Activated naive CD8-positive, alpha-beta T cell (primary cell): ENCODE results near the gene CYB5R3.
A peak's percentile ranks its signal among the peaks of the same experiment; 100 is the strongest.
"Not testable (repeated sequence)": the region's sequence is repeated elsewhere in the genome, so short reads cannot be mapped to it uniquely, and the experiment has no call there.

Experiments used
- H3K27ac Mint-ChIP-seq: one replicate; pipeline ENCODE4 v1.8.0; 2021; ENCODE audit warnings: mixed read lengths
- H3K27me3 Mint-ChIP-seq: one replicate; pipeline ENCODE4 v1.8.0; 2021; ENCODE audit warnings: mixed read lengths
- H3K36me3 Mint-ChIP-seq: one replicate; pipeline ENCODE4 v1.8.0; 2021; ENCODE audit warnings: mixed read lengths
- H3K4me1 Mint-ChIP-seq: one replicate; pipeline ENCODE4 v1.8.0; 2021; ENCODE audit warnings: low read depth, mixed read lengths
- H3K4me3 Mint-ChIP-seq: one replicate; pipeline ENCODE4 v1.8.0; 2021; ENCODE audit warnings: mild to moderate bottlenecking, mixed read lengths
- H3K9me3 Mint-ChIP-seq: one replicate; pipeline ENCODE4 v1.8.0; 2021; ENCODE audit warnings: low read depth, mixed read lengths

The CYB5R3 gene

GRCh38 chr22:42625416-42625815, 23.8 kb downstream of the CYB5R3 start:
- Mint-ChIP-seq H3K36me3 (no peaks in the 10 kb centered on the region), H3K27ac (no peak overlapping the region), H3K27me3 (no peaks in the 10 kb centered on the region), H3K4me1 (peaks cover 4% of the 10 kb centered on the region), H3K4me3 (no peak overlapping the region), H3K9me3 (no peaks in the 10 kb centered on the region)

DNA sequence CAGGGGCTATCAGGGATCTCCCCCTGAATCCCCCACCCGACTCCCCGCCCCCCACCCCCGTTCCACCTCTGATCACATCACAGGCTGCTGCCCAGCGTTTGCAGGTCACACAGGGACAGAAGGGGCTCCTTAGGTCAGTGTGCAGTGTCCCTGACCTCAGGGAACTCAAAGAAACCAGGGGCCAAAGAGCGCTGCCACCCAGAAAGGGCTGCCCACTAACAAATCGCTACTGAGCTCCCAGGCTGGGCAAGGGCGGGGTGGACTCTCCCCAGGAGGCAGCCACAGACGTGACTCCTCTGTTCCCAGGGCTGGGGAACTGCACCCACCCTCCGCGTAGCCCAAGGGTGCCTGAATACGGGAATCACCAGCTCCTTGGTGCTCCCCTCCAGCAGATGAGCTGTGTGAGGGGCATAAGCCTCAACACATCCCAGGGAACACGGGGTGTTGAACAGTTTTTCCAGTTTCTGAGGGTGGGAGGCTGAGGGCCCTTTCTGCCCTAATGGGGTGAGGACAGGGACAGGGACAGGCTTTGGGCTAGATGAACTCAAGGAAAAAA, 24.6 kb downstream of the CYB5R3 start:
- Mint-ChIP-seq H3K27ac (no peak overlapping the region), H3K36me3 (no peaks in the 10 kb centered on the region), H3K9me3 (no peaks in the 10 kb centered on the region), H3K4me1 (peaks cover 4% of the 10 kb centered on the region), H3K4me3 (no peak overlapping the region), H3K27me3 (no peaks in the 10 kb centered on the region)

- Mint-ChIP-seq H3K36me3 (no peaks in the 10 kb centered on the region), H3K27me3 (no peaks in the 10 kb centered on the region), H3K9me3 (no peaks in the 10 kb centered on the region), H3K4me3 (no peak overlapping the region), H3K27ac (no peak overlapping the region), H3K4me1 (peaks cover 4% of the 10 kb centered on the region)
Measured at GRCh38 chr22:42623756-42624441, 25.3 kb downstream of the CYB5R3 start.

DNA sequence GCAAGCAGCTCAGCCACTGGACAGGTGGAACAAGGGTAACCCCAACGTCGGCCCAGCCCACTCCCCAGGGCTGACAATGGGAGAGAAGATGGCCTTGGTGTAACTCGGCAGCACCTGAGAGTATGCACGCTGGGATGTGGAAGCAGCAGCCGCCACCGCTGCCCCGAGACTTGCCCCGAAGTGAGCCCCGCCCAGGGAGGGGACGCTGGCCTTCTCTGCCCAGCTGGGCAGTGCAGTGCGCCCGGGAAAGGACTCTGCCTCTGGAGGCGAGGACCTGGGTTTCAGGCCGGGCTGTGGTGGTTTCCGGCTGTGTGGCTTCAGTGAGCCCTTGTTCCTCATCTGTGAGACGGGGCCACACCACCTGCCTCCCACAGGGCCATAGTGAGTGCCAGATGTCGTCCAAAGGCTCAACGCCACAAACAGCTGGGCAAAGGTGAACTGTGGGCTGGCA, 25.9 kb downstream of the CYB5R3 start:
- H3K4me3 Mint-ChIP-seq: no peak overlapping the region
- H3K27ac Mint-ChIP-seq: no peak overlapping the region
- H3K9me3 Mint-ChIP-seq: no peaks in the 10 kb centered on the region
- no peaks in the 10 kb centered on the region for H3K27me3 Mint-ChIP-seq
- H3K4me1 Mint-ChIP-seq: peaks cover 4% of the 10 kb centered on the region
- H3K36me3 Mint-ChIP-seq: no peaks in the 10 kb centered on the region

- no peaks in the 10 kb centered on the region for H3K36me3 Mint-ChIP-seq
- H3K4me1 Mint-ChIP-seq: peaks cover 4% of the 10 kb centered on the region
- no peak overlapping the region for H3K4me3 Mint-ChIP-seq
- no peak overlapping the region for H3K27ac Mint-ChIP-seq
- H3K27me3 Mint-ChIP-seq: no peaks in the 10 kb centered on the region
- H3K9me3 Mint-ChIP-seq: no peaks in the 10 kb centered on the region
Measured at GRCh38 chr22:42622061-42622710, 27.0 kb downstream of the CYB5R3 start.

- Mint-ChIP-seq H3K27me3 (no peaks in the 10 kb centered on the region), H3K27ac (peak overlapping the region; percentile 17)
Measured at GRCh38 chr22:42621505-42622002, 27.6 kb downstream of the CYB5R3 start.

DNA sequence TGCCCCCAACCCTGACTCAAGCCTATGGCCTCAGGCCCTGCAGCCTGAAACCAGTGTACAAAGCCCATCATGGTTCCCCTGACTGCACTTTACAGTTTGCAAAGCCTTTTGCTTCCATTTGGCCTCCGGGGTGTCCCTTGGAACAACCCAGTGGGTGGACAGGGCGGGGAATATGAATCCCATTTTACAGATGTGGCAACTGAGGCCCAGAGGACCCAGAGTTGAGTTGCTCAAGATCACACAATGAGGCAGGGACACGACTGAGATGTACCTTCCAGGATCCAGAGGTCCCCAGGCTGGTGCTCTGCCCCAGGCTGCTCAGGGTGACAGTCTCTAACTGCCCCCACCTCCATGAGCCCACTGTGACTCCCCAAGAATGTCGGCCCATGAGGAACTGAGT, 29.1 kb downstream of the CYB5R3 start:
- no peak overlapping the region for H3K4me3 Mint-ChIP-seq
- H3K4me1 Mint-ChIP-seq: peaks cover 16% of the 10 kb centered on the region
- H3K36me3 Mint-ChIP-seq: no peaks in the 10 kb centered on the region
- H3K27me3 Mint-ChIP-seq: no peaks in the 10 kb centered on the region
- no peaks in the 10 kb centered on the region for H3K9me3 Mint-ChIP-seq
- no peak overlapping the region for H3K27ac Mint-ChIP-seq

More at GRCh38 chr22:42621505-42622002, 27.6 kb downstream of the CYB5R3 start:
- no peak overlapping the region for H3K4me3 Mint-ChIP-seq
- no peaks in the 10 kb centered on the region for H3K36me3 Mint-ChIP-seq
- H3K9me3 Mint-ChIP-seq: no peaks in the 10 kb centered on the region
- H3K4me1 Mint-ChIP-seq: peaks cover 6% of the 10 kb centered on the region

DNA sequence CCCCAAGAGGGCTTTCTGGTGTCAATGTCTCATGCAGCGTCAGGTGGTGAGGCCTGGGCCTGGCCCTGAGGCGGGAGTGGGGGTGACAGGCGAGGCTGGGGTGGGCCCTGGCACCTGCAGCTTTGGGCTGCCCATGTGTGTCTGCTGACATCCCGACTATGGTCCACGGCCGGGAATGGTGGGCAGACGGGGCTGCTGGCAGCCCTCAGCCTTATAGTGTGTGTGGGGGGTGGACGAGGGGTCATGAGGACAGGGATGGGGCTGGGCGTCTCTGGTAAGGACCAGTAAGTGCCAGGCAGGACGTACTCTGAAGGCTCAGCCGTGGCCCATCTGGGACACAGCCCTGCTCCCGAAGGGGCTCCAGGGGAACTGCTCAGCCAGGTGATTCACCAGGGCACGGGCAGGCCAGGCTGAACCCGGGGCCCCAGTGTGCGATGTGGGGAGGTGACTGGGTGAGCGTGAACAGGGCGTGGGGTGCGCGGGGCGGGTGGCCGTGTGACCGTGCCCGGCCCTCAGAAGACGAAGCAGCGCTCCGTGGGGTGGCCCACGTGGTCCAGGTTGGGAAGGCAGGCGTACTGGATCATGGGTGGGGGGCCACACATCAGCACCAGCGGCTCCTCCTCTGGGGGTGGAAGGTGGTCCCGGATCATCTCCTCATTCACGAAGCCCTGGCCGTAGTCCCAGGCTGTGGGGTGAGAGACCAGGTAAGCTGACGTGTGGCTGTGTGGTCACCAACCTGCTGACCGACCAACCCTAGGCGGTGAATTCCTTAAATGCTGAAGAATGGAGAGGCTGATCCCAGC, 29.7 kb downstream of the CYB5R3 start:
- H3K9me3 Mint-ChIP-seq: no peaks in the 10 kb centered on the region
- peaks cover 17% of the 10 kb centered on the region for H3K4me1 Mint-ChIP-seq
- H3K27ac Mint-ChIP-seq: no peak overlapping the region
- H3K4me3 Mint-ChIP-seq: no peak overlapping the region
- H3K36me3 Mint-ChIP-seq: no peaks in the 10 kb centered on the region
- no peaks in the 10 kb centered on the region for H3K27me3 Mint-ChIP-seq

DNA sequence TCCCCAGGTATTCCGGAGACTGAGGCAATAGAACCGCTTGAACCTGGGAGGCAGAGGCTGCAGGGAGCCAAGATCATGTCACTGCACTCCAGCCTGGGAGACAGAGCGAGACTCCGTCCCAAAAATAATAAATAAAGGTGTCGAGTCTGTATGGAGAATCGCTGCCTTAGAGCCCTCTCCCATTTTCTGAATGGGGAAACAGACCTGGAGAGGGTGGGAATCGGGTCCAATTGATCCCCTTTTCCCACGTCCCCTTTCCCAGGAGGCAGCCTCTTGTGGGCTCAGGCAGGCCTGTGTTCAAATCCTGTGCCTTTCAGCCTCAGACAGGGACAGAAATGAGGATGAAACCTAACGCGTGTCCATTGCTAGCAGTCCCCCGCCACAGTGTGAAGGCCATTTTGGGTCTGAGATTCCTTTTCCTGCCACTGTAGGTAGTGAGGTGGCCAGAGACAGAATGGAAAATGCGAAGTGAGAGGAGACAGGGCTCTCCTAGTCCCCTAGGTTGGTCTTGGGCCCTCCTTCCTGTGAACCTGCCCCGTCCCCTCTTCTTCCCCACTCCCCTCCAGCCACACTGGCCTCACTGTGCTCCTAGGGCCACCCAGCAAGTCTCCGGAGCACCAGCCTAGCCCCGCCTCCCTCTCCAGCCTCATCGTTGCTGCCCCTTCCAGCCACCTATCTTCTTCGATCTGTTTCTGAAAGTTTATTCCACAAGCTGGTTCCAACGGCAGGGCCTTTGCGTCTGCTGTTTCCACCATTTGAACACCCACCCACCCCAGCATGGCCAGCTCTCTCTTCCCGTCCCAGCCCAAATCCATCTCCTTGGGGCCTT, 31.8 kb downstream of the CYB5R3 start:
- H3K9me3 Mint-ChIP-seq: no peaks in the 10 kb centered on the region
- no peaks in the 10 kb centered on the region for H3K27me3 Mint-ChIP-seq
- H3K36me3 Mint-ChIP-seq: peaks cover 6% of the 10 kb centered on the region
- H3K4me1 Mint-ChIP-seq: peaks cover 30% of the 10 kb centered on the region
- peak overlapping the region; percentile 28 for H3K4me3 Mint-ChIP-seq
- H3K27ac Mint-ChIP-seq: peak overlapping the region; percentile 61

DNA sequence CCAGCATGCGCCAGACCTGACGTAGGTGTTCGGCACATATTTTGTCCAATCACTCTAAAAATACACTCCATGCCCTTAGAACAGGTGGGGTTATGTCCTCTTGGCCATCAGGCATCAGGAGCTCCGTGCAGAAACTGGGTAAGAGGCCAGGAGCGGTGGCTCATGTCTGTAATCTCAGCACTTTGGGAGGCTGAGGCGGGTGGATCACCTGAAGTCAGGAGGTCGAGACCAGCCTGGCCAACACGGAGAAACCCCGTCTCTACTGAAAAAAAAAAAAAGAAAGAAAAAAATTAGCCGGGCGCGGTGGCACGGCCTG, 33.4 kb downstream of the CYB5R3 start:
- H3K4me3 Mint-ChIP-seq: peak overlapping the region; percentile 95
- H3K36me3 Mint-ChIP-seq, H3K27me3 Mint-ChIP-seq, H3K9me3 Mint-ChIP-seq: not testable (repeated sequence)
- H3K4me1 Mint-ChIP-seq: peaks cover 40% of the 10 kb centered on the region
- H3K27ac Mint-ChIP-seq: peak overlapping the region; percentile 100

DNA sequence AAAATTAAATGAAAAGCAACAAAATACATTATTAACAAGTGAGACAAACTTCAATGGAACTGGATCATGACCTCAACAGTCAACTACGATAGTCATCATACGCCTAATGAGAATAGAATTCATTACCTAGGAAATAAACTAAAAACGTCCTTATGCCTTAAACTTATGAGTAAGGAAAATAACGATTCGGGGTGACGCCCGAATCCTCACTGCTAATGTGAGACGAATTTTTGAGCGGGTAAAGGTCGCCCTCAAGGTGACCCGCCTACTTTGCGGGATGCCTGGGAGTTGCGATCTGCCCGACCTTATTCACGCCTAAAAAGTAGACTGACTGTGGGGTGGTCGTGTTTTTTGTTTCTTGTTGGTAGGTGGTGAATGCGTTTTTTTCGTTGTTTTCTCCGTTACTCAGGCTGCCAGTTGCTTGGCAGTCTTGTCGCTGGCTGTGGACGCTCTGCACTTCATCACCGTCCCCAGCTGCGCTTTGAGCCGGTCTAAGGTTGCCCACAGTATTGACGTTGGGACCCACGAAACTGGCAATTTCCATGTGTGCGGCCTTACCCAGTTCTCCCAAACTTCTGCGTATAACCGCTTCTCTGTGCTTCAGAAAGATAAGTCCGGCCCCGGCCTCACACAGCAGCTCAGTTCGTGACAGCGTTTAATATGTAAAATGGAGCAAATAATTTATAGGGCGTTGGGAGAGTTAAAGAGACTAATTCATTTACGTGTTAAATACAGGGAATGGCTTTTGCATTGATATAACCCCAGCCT, 33.9 kb downstream of the CYB5R3 start:
- H3K4me1 Mint-ChIP-seq: peaks cover 45% of the 10 kb centered on the region
- H3K4me3 Mint-ChIP-seq: peak overlapping the region; percentile 95
- H3K36me3 Mint-ChIP-seq: peaks cover 8% of the 10 kb centered on the region
- no peaks in the 10 kb centered on the region for H3K27me3 Mint-ChIP-seq
- peak overlapping the region; percentile 100 for H3K27ac Mint-ChIP-seq
- H3K9me3 Mint-ChIP-seq: no peaks in the 10 kb centered on the region

- Mint-ChIP-seq H3K27me3 (no peaks in the 10 kb centered on the region), H3K4me3 (peak within 1 kb of the TSS; percentile 100), H3K9me3 (no peaks in the 10 kb centered on the region), H3K36me3 (peaks cover 8% of the 10 kb centered on the region), H3K27ac (peak within 1 kb of the TSS; percentile 100), H3K4me1 (peaks cover 51% of the 10 kb centered on the region)
Measured at GRCh38 chr22:42614312-42615091, 34.7 kb downstream of the CYB5R3 start, which contains the start of gene POLDIP3. Gene POLDIP3 (minus strand): TSS chr22:42614883. CDS start chr22:42614857, 26 bp downstream.

DNA sequence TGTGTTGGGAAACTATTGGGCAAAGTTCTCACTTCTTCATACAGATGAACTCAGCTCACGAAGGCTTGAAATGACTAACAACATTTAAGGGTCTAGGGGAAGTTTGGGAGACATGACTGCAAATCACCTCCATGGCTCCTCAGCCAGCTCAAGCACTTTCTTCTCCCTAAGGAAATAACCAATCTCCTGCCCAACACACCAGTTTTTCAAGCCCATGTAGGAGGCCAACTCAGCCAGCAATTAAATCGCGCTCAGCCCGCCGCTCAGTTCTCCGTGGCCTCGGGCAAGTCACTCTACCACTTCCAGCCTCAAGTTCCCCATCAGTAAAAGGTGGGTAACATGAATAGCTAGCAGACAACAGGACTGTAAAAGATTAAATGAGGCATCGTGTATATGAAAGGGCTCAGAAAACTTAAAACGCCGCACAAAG, 35.3 kb downstream of the CYB5R3 start:
- H3K4me3 Mint-ChIP-seq: peak overlapping the region; percentile 100
- no peaks in the 10 kb centered on the region for H3K27me3 Mint-ChIP-seq
- H3K4me1 Mint-ChIP-seq: peaks cover 57% of the 10 kb centered on the region
- H3K27ac Mint-ChIP-seq: peak overlapping the region; percentile 100
- H3K36me3 Mint-ChIP-seq: peaks cover 8% of the 10 kb centered on the region
- H3K9me3 Mint-ChIP-seq: no peaks in the 10 kb centered on the region
